SK-N-SH treated with all-trans-retinoic acid at 6 μM for 48 hours (cell line): ENCODE measurements around the gene OR4E1.

Experiments used
- ATAC-seq: fragments of 200-7000 bp; cut with Tn5 transposase; 3 replicates; pipeline ENCODE4 v1.9.1; 2020; ENCODE audit warnings: mild to moderate bottlenecking, moderate library complexity
- ARNTL ChIP-seq: fragments of 450-650 bp; formaldehyde crosslinking; IDR thresholded peaks from 2 replicates; pipeline ENCODE4 v1.5.0; 2020; ENCODE audit warnings: low read depth, mild to moderate bottlenecking, moderate library complexity, borderline replicate concordance
- BACH2 ChIP-seq: fragments of 250-450 bp; sonication (Bioruptor Pico); IDR thresholded peaks from 2 replicates; pipeline ENCODE4 v1.9.0; 2021; ENCODE audit warnings: mild to moderate bottlenecking, borderline replicate concordance
- CREB5 ChIP-seq: fragments of 250-450 bp; sonication (Bioruptor Pico); IDR thresholded peaks from 2 replicates; pipeline ENCODE4 v1.5.1; 2020; ENCODE audit warnings: low read depth, mild to moderate bottlenecking, moderate library complexity
- CSDC2 ChIP-seq: fragments of 250-450 bp; sonication (Bioruptor Pico); IDR thresholded peaks from 2 replicates; pipeline ENCODE4 v1.5.0; 2020; ENCODE audit warnings: mild to moderate bottlenecking, moderate library complexity
- CSRNP3 ChIP-seq: fragments of 250-450 bp; sonication (Bioruptor Pico); IDR thresholded peaks from 2 replicates; pipeline ENCODE4 v1.5.1; 2021; ENCODE audit warnings: mild to moderate bottlenecking, moderate library complexity
- ESRRG ChIP-seq: fragments of 250-450 bp; sonication (Bioruptor Pico); IDR thresholded peaks from 2 replicates; pipeline ENCODE4 v1.6.1; 2021; ENCODE audit warnings: mild to moderate bottlenecking
- GLIS3 ChIP-seq: fragments of 250-450 bp; sonication (Bioruptor Pico); IDR thresholded peaks from 2 replicates; pipeline ENCODE4 v1.5.0; 2020; ENCODE audit warnings: mild to moderate bottlenecking, moderate library complexity
- ISL1 ChIP-seq: fragments of 250-450 bp; sonication (Bioruptor Pico); IDR thresholded peaks from 2 replicates; pipeline ENCODE4 v2.1.2; 2022; ENCODE audit warnings: mild to moderate bottlenecking, moderate library complexity
- OSR1 ChIP-seq: fragments of 250-450 bp; sonication (Bioruptor Pico); IDR thresholded peaks from 2 replicates; pipeline ENCODE4 v1.8.0; 2022; ENCODE audit warnings: moderate library complexity, mild to moderate bottlenecking, inconsistent platforms
- PATZ1 ChIP-seq: fragments of 250-450 bp; sonication (Bioruptor Pico); IDR thresholded peaks from 2 replicates; pipeline ENCODE4 v1.8.0; 2020; ENCODE audit warnings: mild to moderate bottlenecking, moderate library complexity, borderline replicate concordance
- POU6F1 ChIP-seq: fragments of 250-450 bp; sonication (Bioruptor Pico); IDR thresholded peaks from 2 replicates; pipeline ENCODE4 v1.8.0; 2021; ENCODE audit warnings: low read depth, mild to moderate bottlenecking, moderate library complexity, borderline replicate concordance
- PPARA ChIP-seq: fragments of 250-450 bp; sonication (Bioruptor Pico); IDR thresholded peaks from 2 replicates; pipeline ENCODE4 v1.5.0; 2020; ENCODE audit warnings: mild to moderate bottlenecking, borderline replicate concordance
- RARB ChIP-seq: fragments of 250-450 bp; sonication (Bioruptor Pico); IDR thresholded peaks from 2 replicates; pipeline ENCODE4 v1.8.0; 2021; ENCODE audit warnings: mild to moderate bottlenecking, moderate library complexity
- SNAI2 ChIP-seq: fragments of 250-450 bp; sonication (Bioruptor Pico); IDR thresholded peaks from 2 replicates; pipeline ENCODE4 v1.5.0; 2020; ENCODE audit warnings: mild to moderate bottlenecking, moderate library complexity
- TCF4 ChIP-seq: fragments of 250-450 bp; sonication (Bioruptor Pico); IDR thresholded peaks from 2 replicates; pipeline ENCODE4 v1.8.0; 2021; ENCODE audit warnings: mild to moderate bottlenecking, moderate library complexity, borderline replicate concordance
- TOX ChIP-seq: fragments of 250-450 bp; sonication (Bioruptor Pico); IDR thresholded peaks from 2 replicates; pipeline ENCODE4 v1.8.0; 2021; ENCODE audit warnings: mild to moderate bottlenecking, moderate library complexity, borderline replicate concordance
- ZFP30 ChIP-seq: fragments of 450-650 bp; formaldehyde crosslinking; IDR thresholded peaks from 2 replicates; pipeline ENCODE4 v1.5.0; 2022; ENCODE audit warnings: mild to moderate bottlenecking, moderate library complexity
- ZNF565 ChIP-seq: fragments of 450-650 bp; formaldehyde crosslinking; conservative IDR thresholded peaks from 2 replicates; pipeline ENCODE4 v1.5.0; 2020; ENCODE audit warnings: low read depth, mild to moderate bottlenecking, moderate library complexity
- ZNF70 ChIP-seq: fragments of 450-650 bp; formaldehyde crosslinking; IDR thresholded peaks from 2 replicates; pipeline ENCODE4 v1.5.0; 2020; ENCODE audit warnings: mild to moderate bottlenecking, moderate library complexity
- ZNF8 ChIP-seq: fragments of 450-650 bp; formaldehyde crosslinking; IDR thresholded peaks from 2 replicates; pipeline ENCODE4 v1.5.0; 2020; ENCODE audit warnings: mild to moderate bottlenecking, moderate library complexity

The OR4E1 gene

GRCh38 chr14:21647380-21647779, 26.2 kb downstream of the OR4E1 start:
- TF ChIP-seq TCF4 (CRISPR knock-in tag) (no peak), CSRNP3 (CRISPR knock-in tag) (no peak), ISL1 (no peak), POU6F1 (CRISPR knock-in tag) (no peak), TOX (CRISPR knock-in tag) (no peak), PATZ1 (CRISPR knock-in tag) (no peak), GLIS3 (CRISPR knock-in tag) (no peak), SNAI2 (CRISPR knock-in tag) (no peak), ESRRG (CRISPR knock-in tag) (no peak), ZFP30 (CRISPR knock-in tag) (no peak), ZNF565 (CRISPR knock-in tag) (no peak), BACH2 (CRISPR knock-in tag) (no peak), ZNF70 (CRISPR knock-in tag) (no peak), ZNF8 (CRISPR knock-in tag) (no peak)
- no peak for ATAC-seq

GRCh38 chr14:21643407-21643806, 30.2 kb downstream of the OR4E1 start:
- TF ChIP-seq CSDC2 (CRISPR knock-in tag), result no peak
- TF ChIP-seq POU6F1 (CRISPR knock-in tag), result no peak
- no peak for TF ChIP-seq PATZ1 (CRISPR knock-in tag)
- TF ChIP-seq ZNF8 (CRISPR knock-in tag), result no peak
- TF ChIP-seq TCF4 (CRISPR knock-in tag), result no peak
- TF ChIP-seq ZNF70 (CRISPR knock-in tag), result no peak
- TF ChIP-seq ARNTL (CRISPR knock-in tag), result no peak
- TF ChIP-seq OSR1 (CRISPR knock-in tag), result no peak
- no peak for TF ChIP-seq CSRNP3 (CRISPR knock-in tag)
- no peak for TF ChIP-seq ESRRG (CRISPR knock-in tag)
- no peak for TF ChIP-seq PPARA (CRISPR knock-in tag)
- no peak for TF ChIP-seq ZNF565 (CRISPR knock-in tag)
- TF ChIP-seq BACH2 (CRISPR knock-in tag), result no peak
- no peak for TF ChIP-seq ISL1
- ATAC-seq, result no peak

GRCh38 chr14:21642683-21643082, 30.9 kb downstream of the OR4E1 start:
- no peak for ATAC-seq
- TF ChIP-seq ARNTL (CRISPR knock-in tag) (no peak), CSDC2 (CRISPR knock-in tag) (no peak), OSR1 (CRISPR knock-in tag) (no peak), RARB (CRISPR knock-in tag) (no peak), SNAI2 (CRISPR knock-in tag) (no peak), BACH2 (CRISPR knock-in tag) (no peak), ESRRG (CRISPR knock-in tag) (no peak), POU6F1 (CRISPR knock-in tag) (no peak), ZFP30 (CRISPR knock-in tag) (no peak), CREB5 (CRISPR knock-in tag) (no peak), ZNF565 (CRISPR knock-in tag) (no peak), PATZ1 (CRISPR knock-in tag) (no peak), ZNF70 (CRISPR knock-in tag) (no peak), ZNF8 (CRISPR knock-in tag) (no peak)
